ENCODE results near the gene FOXJ2. TPM values are rescaled to one million over a fixed set of nuclear protein-coding genes. Genes with fewer than 3 reads are reported as not detected.
"Not testable (repeated sequence)": the region's sequence is repeated elsewhere in the genome, so short reads cannot be mapped to it uniquely, and the experiment has no call there.

FOXJ2 gene
- total RNA-seq, 2 donors from 2014 or later, result 16.2 to 17.2 TPM

DNA sequence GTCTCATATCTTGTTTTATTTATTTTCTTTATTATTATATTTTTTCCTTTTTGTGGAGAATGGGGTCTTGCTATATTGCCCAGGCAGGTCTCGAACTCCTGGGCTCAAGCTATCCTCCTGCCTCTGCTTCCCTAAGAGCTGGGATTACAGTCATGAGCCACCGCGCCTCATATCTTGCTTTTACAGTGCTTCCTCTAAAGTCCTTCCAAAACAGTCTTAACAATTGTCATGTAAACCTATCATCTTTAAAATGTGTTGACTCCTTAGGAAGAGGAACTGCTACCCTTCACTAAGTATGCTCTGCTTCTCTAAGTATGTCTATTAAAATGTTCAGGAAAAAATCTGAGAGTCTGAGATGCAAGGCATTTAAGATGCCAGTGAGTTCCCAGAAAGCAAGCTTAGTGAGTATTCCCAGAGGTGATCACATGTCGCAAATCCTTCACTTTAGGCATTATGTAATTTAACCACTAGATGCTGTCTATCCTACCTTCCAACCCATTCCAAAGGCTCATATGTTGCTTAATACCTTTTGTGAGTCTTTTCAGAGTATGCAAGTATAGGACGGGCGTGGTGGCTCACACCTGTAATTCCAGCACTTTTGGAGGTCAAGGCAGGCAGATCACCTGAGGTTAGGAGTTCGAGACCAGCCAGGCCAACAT lies 19.7 kb upstream of the FOXJ2 start:
- Mint-ChIP-seq H3K27ac (no peak overlapping the region), H3K27me3 (peaks cover 23 to 37% of the 10 kb centered on the region in 2 donors), H3K4me3 (no peak overlapping the region), H3K4me1 (ENCODE audit: low read depth in 2 of 2) (no peaks in the 10 kb centered on the region), H3K9me3 (no peaks in the 10 kb centered on the region), H3K36me3 (no peaks in the 10 kb centered on the region)
- DNase-seq (ENCODE audit: low spot score) (no peak), ATAC-seq (no peak)

DNA sequence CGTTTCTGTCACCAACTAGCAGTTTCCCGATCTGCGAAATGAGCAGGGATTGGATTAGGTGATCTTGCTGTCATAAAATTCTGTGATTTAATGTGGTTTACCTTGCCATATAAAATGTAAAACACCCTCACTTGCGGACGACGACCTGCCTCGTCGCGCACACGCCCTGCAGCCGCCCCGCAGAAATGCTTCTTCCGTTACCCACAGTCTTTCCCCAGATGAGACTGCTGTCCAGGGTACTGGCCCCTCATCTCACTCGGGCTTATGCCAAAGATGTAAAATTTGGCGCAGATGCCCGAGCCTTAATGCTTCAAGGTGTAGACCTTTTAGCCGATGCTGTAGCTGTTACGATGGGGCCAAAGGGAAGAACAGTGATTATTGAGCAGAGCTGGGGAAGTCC lies 17.7 kb upstream of the FOXJ2 start:
- H3K4me1 Mint-ChIP-seq (ENCODE audit: low read depth in 2 of 2), result no peaks in the 10 kb centered on the region
- ATAC-seq (no peak), DNase-seq (ENCODE audit: low spot score) (no peak)
- H3K27me3 Mint-ChIP-seq, result peaks cover 20 to 31% of the 10 kb centered on the region in 2 donors
- no peak overlapping the region for H3K27ac Mint-ChIP-seq
- no peaks in the 10 kb centered on the region for H3K36me3 Mint-ChIP-seq
- no peaks in the 10 kb centered on the region for H3K9me3 Mint-ChIP-seq
- no peak overlapping the region for H3K4me3 Mint-ChIP-seq

DNA sequence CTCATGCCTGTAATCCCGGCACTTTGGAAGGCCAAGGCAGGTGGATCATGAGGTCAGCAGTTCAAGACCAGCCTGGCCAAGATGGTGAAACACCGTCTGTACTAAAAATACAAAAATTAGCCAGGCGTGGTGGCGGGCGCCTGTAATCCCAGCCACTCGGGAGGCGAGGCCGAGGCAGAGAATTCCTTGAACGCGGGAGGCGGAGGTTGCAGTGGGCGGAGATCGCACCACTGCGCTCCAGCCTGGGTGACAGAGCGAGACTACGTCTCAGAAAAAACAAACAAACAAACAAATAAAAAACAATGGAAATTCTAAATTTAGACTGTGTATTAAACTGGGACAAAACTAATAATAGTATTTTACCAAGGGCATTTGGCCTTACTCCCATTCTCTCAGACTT lies 14.3 kb upstream of the FOXJ2 start:
- H3K9me3 Mint-ChIP-seq; H3K4me3 Mint-ChIP-seq; H3K36me3 Mint-ChIP-seq; ATAC-seq; H3K4me1 Mint-ChIP-seq (ENCODE audit: low read depth in 2 of 2); H3K27ac Mint-ChIP-seq; DNase-seq (ENCODE audit: low spot score): not testable (repeated sequence)
- H3K27me3 Mint-ChIP-seq, result peaks cover 20 to 31% of the 10 kb centered on the region in 2 donors

DNA sequence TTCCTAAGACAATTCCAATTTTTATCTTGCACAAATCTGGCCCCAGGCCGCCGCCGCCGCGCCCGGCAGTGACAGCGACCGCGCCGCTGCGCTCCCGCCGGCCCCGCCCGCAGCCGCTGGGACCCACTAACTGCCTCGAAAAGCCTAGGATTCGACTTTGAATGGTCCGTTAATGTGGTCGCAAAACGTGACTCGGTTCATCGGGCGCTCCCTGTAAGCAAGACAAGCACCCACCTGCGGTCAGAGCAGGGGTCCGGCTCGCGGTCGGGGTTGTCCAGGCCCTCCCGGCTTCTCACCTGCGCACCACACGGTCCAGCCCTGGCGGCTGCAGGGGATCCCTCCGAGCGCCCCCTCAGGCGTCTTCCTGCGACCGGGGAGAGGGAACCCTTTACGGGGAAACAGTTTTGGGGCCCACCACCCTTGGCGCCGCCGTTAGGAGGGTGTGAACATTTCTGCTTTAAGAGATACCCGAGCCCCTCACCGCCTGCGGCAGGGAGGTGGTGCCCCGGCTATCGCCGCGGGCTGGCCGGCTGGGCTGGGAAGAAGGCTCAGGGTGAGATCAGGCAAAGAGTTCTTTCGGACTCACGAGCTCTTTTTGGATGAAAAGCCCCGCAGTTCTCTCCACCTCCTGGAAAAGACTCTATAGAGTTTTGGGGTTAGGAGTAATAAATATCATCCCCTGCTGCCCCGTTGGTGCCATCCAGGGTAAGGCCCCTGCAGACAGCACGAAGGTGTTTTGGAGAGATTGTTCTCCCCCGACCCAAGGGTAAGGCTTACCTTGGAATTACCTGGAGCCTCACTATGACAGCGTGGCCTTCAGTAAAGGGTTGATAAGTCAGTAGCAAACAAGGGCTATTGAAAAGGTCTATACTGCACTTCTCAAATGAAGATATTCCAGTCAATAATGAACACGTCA lies 13.6 kb upstream of the FOXJ2 start:
- H3K36me3 Mint-ChIP-seq, result no peaks in the 10 kb centered on the region
- peak overlapping the region; percentile 47 for H3K4me3 Mint-ChIP-seq
- peaks cover 20 to 31% of the 10 kb centered on the region in 2 donors for H3K27me3 Mint-ChIP-seq
- H3K4me1 Mint-ChIP-seq (ENCODE audit: low read depth in 2 of 2), result no peaks in the 10 kb centered on the region
- peak; percentile 60 to 73 for ATAC-seq
- no peaks in the 10 kb centered on the region for H3K9me3 Mint-ChIP-seq
- DNase-seq (ENCODE audit: low spot score), result no peak
- no peak overlapping the region for H3K27ac Mint-ChIP-seq

DNA sequence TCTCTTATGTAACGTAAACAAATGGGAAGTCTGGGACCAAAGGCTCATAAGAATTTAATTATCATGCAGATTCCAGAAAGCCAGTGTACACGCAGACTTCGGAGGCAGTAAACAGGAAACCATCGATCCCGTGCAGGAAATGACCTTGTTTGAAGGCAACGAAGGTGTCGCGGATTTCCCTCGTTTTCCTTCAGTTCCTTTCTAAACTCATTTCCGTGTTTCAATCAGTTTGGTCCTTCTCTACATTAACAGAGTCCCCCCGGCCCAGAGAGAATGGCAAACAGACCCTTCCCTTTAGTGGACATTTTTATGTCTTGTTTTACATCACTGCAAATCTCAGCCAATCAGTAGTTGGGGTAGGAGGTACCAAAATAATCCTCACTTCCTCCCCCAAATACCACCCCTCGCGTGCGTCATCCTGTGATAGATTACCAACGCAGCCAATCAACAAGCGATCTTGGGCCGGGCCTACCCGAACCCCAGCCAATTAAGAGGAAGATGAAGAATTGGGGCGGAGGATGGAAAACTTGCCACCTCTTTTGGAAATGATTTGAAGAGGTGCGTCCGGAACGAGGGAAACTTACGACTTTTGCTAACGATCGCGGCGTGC lies 6.1 kb upstream of the FOXJ2 start:
- H3K4me3 Mint-ChIP-seq, result peak overlapping the region; percentile 93
- H3K27me3 Mint-ChIP-seq, result no peaks in the 10 kb centered on the region
- ATAC-seq (peak; percentile 98 to 99), DNase-seq (ENCODE audit: low spot score) (peak; percentile 96)
- no peaks in the 10 kb centered on the region for H3K36me3 Mint-ChIP-seq
- H3K9me3 Mint-ChIP-seq, result no peaks in the 10 kb centered on the region
- H3K27ac Mint-ChIP-seq, result peak overlapping the region; percentile 98 to 99
- H3K4me1 Mint-ChIP-seq (ENCODE audit: low read depth in 2 of 2), result peaks cover 12 to 14% of the 10 kb centered on the region in 2 donors

DNA sequence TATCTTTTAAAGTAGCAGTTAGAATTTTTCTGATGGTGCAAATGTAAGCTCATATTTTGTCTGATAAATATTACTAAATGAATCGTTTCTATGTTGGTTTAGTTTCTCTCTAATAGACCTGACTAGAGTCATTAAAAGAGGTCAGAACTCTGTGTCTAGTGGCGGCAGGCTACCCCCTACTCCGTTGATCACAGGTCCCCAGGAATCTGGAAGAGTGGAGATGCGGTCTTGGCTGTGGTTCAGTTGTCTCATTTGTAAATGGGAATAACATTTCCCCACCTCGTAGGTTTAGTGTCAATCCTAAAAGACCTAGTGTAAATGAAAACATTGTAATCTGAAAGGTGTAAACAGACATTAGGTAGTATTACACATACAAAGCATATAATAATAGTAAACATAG lies 4.7 kb upstream of the FOXJ2 start:
- H3K4me3 Mint-ChIP-seq, result peak overlapping the region; percentile 93
- DNase-seq (ENCODE audit: low spot score) (no peak), ATAC-seq (no peak)
- no peaks in the 10 kb centered on the region for H3K27me3 Mint-ChIP-seq
- H3K36me3 Mint-ChIP-seq, result no peaks in the 10 kb centered on the region
- peak overlapping the region; percentile 98 to 99 for H3K27ac Mint-ChIP-seq
- no peaks in the 10 kb centered on the region for H3K9me3 Mint-ChIP-seq
- H3K4me1 Mint-ChIP-seq (ENCODE audit: low read depth in 2 of 2), result peaks cover 12 to 19% of the 10 kb centered on the region in 2 donors

DNA sequence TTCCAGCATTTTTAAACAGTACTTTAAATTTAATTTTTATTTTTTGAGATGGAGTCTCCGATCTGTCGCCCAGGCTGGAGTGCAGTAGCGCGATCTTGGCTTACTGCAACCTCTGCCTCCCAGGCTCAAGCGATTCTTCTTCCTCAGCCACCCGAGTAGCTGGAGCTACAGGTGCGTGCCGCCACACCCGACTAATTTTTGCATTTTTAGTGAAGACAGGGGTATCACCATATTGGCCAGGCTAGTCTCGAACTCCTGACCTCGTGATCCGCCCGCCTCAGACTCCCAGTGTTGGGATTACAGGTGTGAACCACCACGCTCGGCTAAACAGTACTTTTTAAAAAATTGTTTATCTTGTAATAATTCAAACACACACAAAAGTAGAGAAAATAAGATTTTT lies 4.2 kb upstream of the FOXJ2 start:
- no peak for ATAC-seq
- peak overlapping the region; percentile 98 to 99 for H3K27ac Mint-ChIP-seq
- no peaks in the 10 kb centered on the region for H3K36me3 Mint-ChIP-seq
- H3K27me3 Mint-ChIP-seq, result no peaks in the 10 kb centered on the region
- H3K9me3 Mint-ChIP-seq, result no peaks in the 10 kb centered on the region
- H3K4me1 Mint-ChIP-seq (ENCODE audit: low read depth in 2 of 2), result peaks cover 16 to 21% of the 10 kb centered on the region in 2 donors
- H3K4me3 Mint-ChIP-seq, result peak overlapping the region; percentile 93
- DNase-seq (ENCODE audit: low spot score), result no peak

DNA sequence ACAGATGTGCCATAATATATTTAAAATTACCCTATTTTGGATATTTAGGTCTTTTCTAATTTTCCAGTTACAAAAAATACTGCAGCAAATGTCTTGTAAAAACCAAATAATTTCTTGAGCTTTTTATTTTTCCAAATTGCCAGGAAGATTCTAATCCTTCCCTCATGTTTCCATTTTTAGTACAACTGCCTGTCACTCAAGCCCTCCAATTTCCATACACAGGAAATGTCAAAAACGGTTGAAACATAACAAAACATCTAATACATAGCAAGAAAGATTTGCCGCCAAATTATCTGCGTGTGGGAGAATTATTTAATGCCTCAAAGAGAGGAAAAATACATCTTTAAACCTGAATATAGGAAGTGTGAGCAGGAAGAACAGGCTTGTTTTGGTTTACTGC lies 2.3 kb upstream of the FOXJ2 start:
- Mint-ChIP-seq H3K27ac (no peak overlapping the region), H3K36me3 (no peaks in the 10 kb centered on the region), H3K4me1 (ENCODE audit: low read depth in 2 of 2) (peaks cover 34 to 38% of the 10 kb centered on the region in 2 donors), H3K9me3 (no peaks in the 10 kb centered on the region), H3K27me3 (no peaks in the 10 kb centered on the region), H3K4me3 (no peak overlapping the region)
- no peak for ATAC-seq
- no peak for DNase-seq (ENCODE audit: low spot score)

DNA sequence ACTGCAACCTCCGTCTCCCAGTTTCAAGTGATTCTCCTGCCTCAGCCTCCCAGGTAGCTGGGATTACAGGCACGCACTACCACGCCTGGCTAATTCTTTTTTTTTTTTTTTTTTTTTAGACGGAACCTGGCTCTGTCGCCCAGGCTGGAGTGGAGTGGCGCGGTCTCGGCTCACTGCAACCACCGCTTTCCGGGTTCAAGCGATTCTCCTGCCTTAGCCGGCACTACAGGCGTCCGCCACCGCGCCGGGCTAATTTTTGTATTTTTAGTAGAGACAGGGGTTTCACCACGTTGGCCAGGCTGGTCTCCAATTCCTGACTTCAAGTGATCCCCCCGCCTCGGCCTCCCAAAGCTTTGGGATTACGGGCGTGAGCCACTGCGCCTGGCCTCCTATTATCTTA lies 1.5 kb upstream of the FOXJ2 start:
- H3K9me3 Mint-ChIP-seq; H3K27me3 Mint-ChIP-seq; DNase-seq (ENCODE audit: low spot score); ATAC-seq; H3K36me3 Mint-ChIP-seq: not testable (repeated sequence)
- Mint-ChIP-seq H3K27ac (peak overlapping the region; percentile 36 to 86), H3K4me1 (ENCODE audit: low read depth in 2 of 2) (peaks cover 41 to 43% of the 10 kb centered on the region in 2 donors), H3K4me3 (peak overlapping the region; percentile 62)

DNA sequence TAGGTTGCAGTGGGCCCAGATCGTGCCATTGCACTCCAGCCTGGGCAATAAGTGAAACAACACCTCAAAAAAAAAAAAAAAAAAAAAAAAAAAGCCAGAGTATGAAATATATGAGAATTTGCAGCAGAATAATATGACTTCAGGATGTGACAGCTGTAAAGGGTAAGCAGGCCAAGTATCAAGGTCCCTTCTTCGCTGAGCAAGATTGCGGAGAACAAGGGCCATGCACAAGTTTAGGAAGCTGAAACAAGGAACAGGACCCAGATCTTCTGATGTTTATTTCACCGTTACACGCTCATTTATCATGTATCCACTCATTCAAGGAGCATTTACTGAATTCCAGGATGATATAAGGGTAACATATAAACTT lies 659 bp upstream of the FOXJ2 start:
- ATAC-seq (no peak), DNase-seq (ENCODE audit: low spot score) (no peak)
- Mint-ChIP-seq H3K36me3 (no peaks in the 10 kb centered on the region), H3K27ac (peak overlapping the region; percentile 36 to 86), H3K4me1 (ENCODE audit: low read depth in 2 of 2) (peaks cover 41 to 42% of the 10 kb centered on the region in 2 donors), H3K9me3 (no peaks in the 10 kb centered on the region), H3K27me3 (no peaks in the 10 kb centered on the region), H3K4me3 (peak overlapping the region; percentile 89)

DNA sequence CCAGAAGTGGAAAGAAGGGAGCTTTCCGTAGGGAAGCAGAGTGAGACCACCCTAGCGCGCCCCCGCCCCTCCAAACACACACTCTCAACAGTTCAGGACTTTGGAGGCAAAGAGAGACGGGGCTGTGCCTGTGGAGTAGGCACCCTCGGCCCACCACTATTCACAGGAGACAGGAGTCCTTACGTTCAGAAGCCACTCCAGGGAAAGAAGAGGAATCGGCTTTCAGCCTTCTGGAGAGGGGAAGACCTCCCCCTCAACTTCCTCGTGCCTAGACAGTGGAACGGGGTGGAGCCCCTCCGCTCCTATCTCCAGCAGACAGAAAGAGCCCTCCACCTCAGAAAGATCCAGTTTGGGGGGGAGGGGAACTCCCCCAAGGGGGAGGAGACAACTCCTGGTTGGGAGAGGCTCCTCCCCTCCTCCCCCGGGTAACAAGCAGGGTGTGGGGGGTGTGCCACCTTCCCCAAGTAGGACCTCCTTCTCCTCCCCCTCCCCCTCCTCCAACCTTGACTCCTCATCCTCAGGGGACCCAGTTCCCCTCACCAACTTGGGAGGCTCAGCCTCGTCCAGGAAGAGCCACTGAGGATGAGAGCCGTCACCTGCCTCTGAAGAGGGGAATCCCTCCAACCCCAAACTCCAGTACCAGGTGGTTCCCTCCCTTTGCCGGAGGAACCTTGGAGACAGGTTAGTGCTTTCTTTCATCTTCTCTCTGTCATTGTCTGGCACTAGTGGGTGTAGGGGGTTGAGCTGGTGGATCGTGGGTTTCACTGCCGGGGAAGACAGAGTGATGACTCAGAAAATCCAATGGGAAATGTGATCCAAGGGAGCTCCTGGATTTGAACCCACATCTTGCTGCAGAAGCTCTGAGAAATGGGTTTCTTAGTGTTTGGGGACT lies 883 bp downstream of the FOXJ2 start:
- Mint-ChIP-seq H3K9me3 (no peaks in the 10 kb centered on the region), H3K36me3 (no peaks in the 10 kb centered on the region), H3K4me3 (peak overlapping the region; percentile 89), H3K27me3 (no peaks in the 10 kb centered on the region), H3K4me1 (ENCODE audit: low read depth in 2 of 2) (peaks cover 49 to 54% of the 10 kb centered on the region in 2 donors), H3K27ac (peak overlapping the region; percentile 36 to 75)
- no peak for DNase-seq (ENCODE audit: low spot score)
- ATAC-seq, result peak; percentile 2 to 19

DNA sequence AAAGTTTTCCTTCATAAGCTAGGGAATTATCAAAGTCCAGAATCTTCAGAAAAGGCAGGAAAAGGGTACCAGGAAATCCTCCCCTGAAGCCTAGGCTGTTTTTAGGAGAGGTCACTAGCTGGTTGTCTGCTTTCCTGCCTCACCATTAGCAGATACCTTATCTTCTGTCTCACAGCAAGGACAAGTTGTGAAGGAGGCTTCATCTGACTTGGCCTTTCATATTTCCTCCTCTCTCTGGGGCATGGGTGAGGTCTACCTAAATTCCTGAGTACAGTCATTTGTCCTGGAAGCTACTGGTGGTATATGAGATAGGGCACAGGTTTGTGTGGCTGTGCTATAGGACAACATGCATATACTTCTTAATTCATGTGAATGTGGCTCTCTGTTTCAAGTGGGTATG lies 2.3 kb downstream of the FOXJ2 start:
- peak overlapping the region; percentile 89 for H3K4me3 Mint-ChIP-seq
- H3K9me3 Mint-ChIP-seq, result no peaks in the 10 kb centered on the region
- H3K4me1 Mint-ChIP-seq (ENCODE audit: low read depth in 2 of 2), result peaks cover 57 to 63% of the 10 kb centered on the region in 2 donors
- ATAC-seq (no peak), DNase-seq (ENCODE audit: low spot score) (no peak)
- no peaks in the 10 kb centered on the region for H3K36me3 Mint-ChIP-seq
- no peaks in the 10 kb centered on the region for H3K27me3 Mint-ChIP-seq
- H3K27ac Mint-ChIP-seq, result peak overlapping the region; percentile 4 to 58

DNA sequence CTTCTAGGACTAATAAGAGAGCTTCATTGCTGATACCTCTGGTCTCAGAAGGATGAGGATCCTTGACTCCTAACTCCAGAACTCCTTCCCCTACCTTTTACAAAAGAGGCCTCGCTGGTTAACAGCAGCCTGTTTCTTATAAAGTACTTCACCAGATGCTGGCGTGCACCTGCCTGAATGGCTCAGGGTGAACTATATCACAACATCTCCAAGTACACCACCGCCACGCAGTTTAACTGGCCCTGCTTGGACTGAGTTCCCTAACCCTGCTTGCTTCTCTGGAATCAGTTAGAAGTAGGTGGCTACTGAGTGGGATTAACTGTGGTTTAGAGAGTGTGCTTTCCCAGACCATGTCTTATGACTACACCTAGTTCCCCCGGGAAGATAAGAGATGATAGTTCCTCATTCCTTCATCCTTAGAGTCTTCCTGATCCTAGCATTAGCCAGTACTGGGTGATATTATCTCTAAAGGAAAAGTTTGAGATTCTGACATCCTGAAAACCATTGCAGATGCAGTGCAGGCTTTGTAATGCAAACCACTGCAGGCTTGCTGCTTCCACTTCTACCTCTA lies 3.0 kb downstream of the FOXJ2 start:
- ATAC-seq, result no peak
- Mint-ChIP-seq H3K36me3 (no peaks in the 10 kb centered on the region), H3K9me3 (no peaks in the 10 kb centered on the region), H3K27me3 (no peaks in the 10 kb centered on the region), H3K4me3 (no peak overlapping the region), H3K27ac (peak overlapping the region; percentile 4 to 58), H3K4me1 (ENCODE audit: low read depth in 2 of 2) (peaks cover 57 to 63% of the 10 kb centered on the region in 2 donors)
- DNase-seq (ENCODE audit: low spot score), result no peak

All from natural killer cell treated with Interleukin-12 subunit alpha and Interleukin-12 subunit beta and Interleukin-15 and Interleukin-18, amount 100 ng/mL, for 72 hours (primary cell).